Measurements from ENCODE around the gene CD3G. TPM values are rescaled to one million over a fixed set of nuclear protein-coding genes. Genes with fewer than 3 reads are reported as not detected.

CD3G gene
- total and polyA plus RNA-seq, 2 donors (not counting 1 experiment from before 2014, with no cell fraction given), result 0.34 to 0.76 TPM

DNA sequence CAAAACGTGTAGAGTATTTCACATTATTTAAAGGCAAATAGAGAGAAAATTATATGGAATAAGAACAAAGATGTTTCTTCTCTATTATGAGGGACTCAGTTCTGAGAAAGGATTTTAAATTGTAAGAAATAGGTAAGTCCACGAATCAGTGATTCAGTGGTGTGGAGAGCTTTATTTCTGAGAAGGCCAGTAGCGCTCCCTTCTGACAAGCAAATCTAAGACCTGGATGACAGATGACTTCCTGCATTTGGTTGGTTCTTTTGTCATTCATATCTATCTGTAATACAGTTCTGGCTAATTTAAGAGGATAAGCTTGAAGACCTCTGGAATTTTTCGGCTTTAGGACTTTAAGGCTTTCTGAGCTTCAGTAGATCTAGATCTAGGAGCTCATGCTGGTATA lies 32.6 kb upstream of the CD3G start:
- Histone ChIP-seq H3K36me3 (replicated peaks in 1 of 2; ENCODE audit: control extremely low read depth in 1 of 2, control insufficient read depth in 1 of 2, extremely low read depth in 1 of 2, insufficient read depth in 2 of 2, low read length in 1 of 2) (no peaks in the 10 kb centered on the region), H3K9ac (ENCODE audit: low read length) (no peak overlapping the region), H2AFZ (ENCODE audit: insufficient read depth, low read depth, low read length, poor library complexity, severe bottlenecking) (no peak overlapping the region), H4K20me1 (ENCODE audit: control insufficient read depth, insufficient read depth, low read length, poor library complexity, severe bottlenecking) (no peaks in the 10 kb centered on the region), H3K27ac (ENCODE audit: low read length in 2 of 2) (no peak overlapping the region), H3K27me3 (replicated peaks in 1 of 4; ENCODE audit: control extremely low read depth in 1 of 4, control insufficient read depth in 3 of 4, insufficient read depth in 4 of 4, low read length in 3 of 4) (no peaks in the 10 kb centered on the region), H3K4me3 (ENCODE audit: control extremely low read depth in 1 of 5, extremely low read depth in 1 of 5, insufficient read depth in 1 of 5, low read depth in 2 of 5, low read length in 4 of 5) (no peak overlapping the region), H3K79me2 (ENCODE audit: control insufficient read depth, insufficient read depth, low read length) (no peaks in the 10 kb centered on the region), H3K4me1 (ENCODE audit: control insufficient read depth in 2 of 2, insufficient read depth in 2 of 2, low read length in 2 of 2) (peaks cover 23 to 35% of the 10 kb centered on the region in 2 donors), H3K4me2 (replicated peaks; ENCODE audit: low read depth, low read length, poor library complexity, severe bottlenecking) (no peak overlapping the region), H3K9me3 (ENCODE audit: control extremely low read depth in 1 of 3, control insufficient read depth in 2 of 3, insufficient read depth in 1 of 3, low read length in 2 of 3) (no peaks in the 10 kb centered on the region)
- intact Hi-C loops (cut with micrococcal nuclease), result no loop called here
- no peak for ATAC-seq (ENCODE audit: low read depth)
- Mint-ChIP-seq H3K4me3 (no peak overlapping the region), H3K27me3 (no peaks in the 10 kb centered on the region), H3K9me3 (ENCODE audit: insufficient read depth) (peaks cover 3% of the 10 kb centered on the region), H3K27ac (no peak overlapping the region), H3K4me1 (peaks cover 32% of the 10 kb centered on the region)
- CTCF ChIA-PET, result no interaction called here
- POLR2A ChIA-PET, result interaction anchor here (1.2 kb wide), 1 partner anchor 11 kb away, joined by 3 read pairs; no protein-coding TSS in a partner anchor
- TF ChIP-seq, protein P1, sequence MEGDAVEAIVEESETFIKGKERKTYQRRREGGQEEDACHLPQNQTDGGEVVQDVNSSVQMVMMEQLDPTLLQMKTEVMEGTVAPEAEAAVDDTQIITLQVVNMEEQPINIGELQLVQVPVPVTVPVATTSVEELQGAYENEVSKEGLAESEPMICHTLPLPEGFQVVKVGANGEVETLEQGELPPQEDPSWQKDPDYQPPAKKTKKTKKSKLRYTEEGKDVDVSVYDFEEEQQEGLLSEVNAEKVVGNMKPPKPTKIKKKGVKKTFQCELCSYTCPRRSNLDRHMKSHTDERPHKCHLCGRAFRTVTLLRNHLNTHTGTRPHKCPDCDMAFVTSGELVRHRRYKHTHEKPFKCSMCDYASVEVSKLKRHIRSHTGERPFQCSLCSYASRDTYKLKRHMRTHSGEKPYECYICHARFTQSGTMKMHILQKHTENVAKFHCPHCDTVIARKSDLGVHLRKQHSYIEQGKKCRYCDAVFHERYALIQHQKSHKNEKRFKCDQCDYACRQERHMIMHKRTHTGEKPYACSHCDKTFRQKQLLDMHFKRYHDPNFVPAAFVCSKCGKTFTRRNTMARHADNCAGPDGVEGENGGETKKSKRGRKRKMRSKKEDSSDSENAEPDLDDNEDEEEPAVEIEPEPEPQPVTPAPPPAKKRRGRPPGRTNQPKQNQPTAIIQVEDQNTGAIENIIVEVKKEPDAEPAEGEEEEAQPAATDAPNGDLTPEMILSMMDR (IDR thresholded peaks at IDR 0.05), result no peak
- no peak for TF ChIP-seq EZH2 (IDR thresholded peaks at IDR 0.05; ENCODE audit: borderline replicate concordance, insufficient read depth, low read depth, low read length, poor library complexity, severe bottlenecking)
- no peak for DNase-seq
- WGBS (ENCODE audit: insufficient coverage), result 89% methylated on average over 2 of the region's 4 CpGs

DNA sequence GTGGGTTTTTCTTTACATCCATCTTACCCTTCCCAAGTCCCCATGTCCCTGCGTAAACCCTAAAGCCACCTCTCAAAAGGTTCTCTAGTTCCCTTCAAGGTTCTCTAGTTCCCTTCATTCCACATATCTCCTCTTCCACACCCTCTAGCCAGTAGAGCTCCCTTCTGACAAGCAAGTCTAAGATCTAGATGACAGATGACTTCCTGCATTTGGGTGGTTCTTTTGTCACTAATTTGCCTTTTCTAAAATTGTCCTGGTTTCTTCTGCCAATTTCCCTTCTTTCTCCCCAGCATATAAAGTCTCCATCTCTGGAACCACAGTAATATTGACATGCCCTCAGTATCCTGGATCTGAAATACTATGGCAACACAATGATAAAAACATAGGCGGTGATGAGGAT lies 31.8 kb upstream of the CD3G start:
- Histone ChIP-seq H4K20me1 (ENCODE audit: control insufficient read depth, insufficient read depth, low read length, poor library complexity, severe bottlenecking) (no peaks in the 10 kb centered on the region), H3K27ac (ENCODE audit: low read length in 2 of 2) (no peak overlapping the region), H3K4me2 (replicated peaks; ENCODE audit: low read depth, low read length, poor library complexity, severe bottlenecking) (peak overlapping the region; percentile 11), H3K79me2 (ENCODE audit: control insufficient read depth, insufficient read depth, low read length) (no peaks in the 10 kb centered on the region), H3K4me3 (ENCODE audit: control extremely low read depth in 1 of 5, extremely low read depth in 1 of 5, insufficient read depth in 1 of 5, low read depth in 2 of 5, low read length in 4 of 5) (no peak overlapping the region), H3K9me3 (ENCODE audit: control extremely low read depth in 1 of 3, control insufficient read depth in 2 of 3, insufficient read depth in 1 of 3, low read length in 2 of 3) (no peaks in the 10 kb centered on the region), H3K36me3 (replicated peaks in 1 of 2; ENCODE audit: control extremely low read depth in 1 of 2, control insufficient read depth in 1 of 2, extremely low read depth in 1 of 2, insufficient read depth in 2 of 2, low read length in 1 of 2) (no peaks in the 10 kb centered on the region), H3K27me3 (replicated peaks in 1 of 4; ENCODE audit: control extremely low read depth in 1 of 4, control insufficient read depth in 3 of 4, insufficient read depth in 4 of 4, low read length in 3 of 4) (no peaks in the 10 kb centered on the region), H2AFZ (ENCODE audit: insufficient read depth, low read depth, low read length, poor library complexity, severe bottlenecking) (no peak overlapping the region), H3K9ac (ENCODE audit: low read length) (peak overlapping the region; percentile 6), H3K4me1 (ENCODE audit: control insufficient read depth in 2 of 2, insufficient read depth in 2 of 2, low read length in 2 of 2) (peaks cover 31 to 44% of the 10 kb centered on the region in 2 donors)
- H3K27ac Mint-ChIP-seq, result no peak overlapping the region
- no peaks in the 10 kb centered on the region for H3K27me3 Mint-ChIP-seq
- H3K4me3 Mint-ChIP-seq, result no peak overlapping the region
- no peak for ATAC-seq (ENCODE audit: low read depth)
- ChIA-PET CTCF (no interaction called here), POLR2A (interaction anchor here (1.2 kb wide), 1 partner anchor 12 kb away, joined by 3 read pairs; no protein-coding TSS in a partner anchor)
- DNase-seq, result no peak
- TF ChIP-seq, protein P1 (IDR thresholded peaks at IDR 0.05), result no peak
- no peak for TF ChIP-seq EZH2 (IDR thresholded peaks at IDR 0.05; ENCODE audit: borderline replicate concordance, insufficient read depth, low read depth, low read length, poor library complexity, severe bottlenecking)
- intact Hi-C loops (cut with micrococcal nuclease), result no loop called here
- WGBS (ENCODE audit: insufficient coverage), result 100% methylated on average over 1 of the region's 2 CpGs
- H3K9me3 Mint-ChIP-seq (ENCODE audit: insufficient read depth), result peaks cover 3% of the 10 kb centered on the region
- peaks cover 40% of the 10 kb centered on the region for H3K4me1 Mint-ChIP-seq

Measured in B cell (primary cell).